ENCODE data around the gene DCAF7. TPM values are rescaled to one million over a fixed set of nuclear protein-coding genes. Genes with fewer than 3 reads are reported as not detected.

DCAF7 gene
- polyA plus RNA-seq, 3 donors, result 41.9 to 89.4 (median 58.1) TPM

DNA sequence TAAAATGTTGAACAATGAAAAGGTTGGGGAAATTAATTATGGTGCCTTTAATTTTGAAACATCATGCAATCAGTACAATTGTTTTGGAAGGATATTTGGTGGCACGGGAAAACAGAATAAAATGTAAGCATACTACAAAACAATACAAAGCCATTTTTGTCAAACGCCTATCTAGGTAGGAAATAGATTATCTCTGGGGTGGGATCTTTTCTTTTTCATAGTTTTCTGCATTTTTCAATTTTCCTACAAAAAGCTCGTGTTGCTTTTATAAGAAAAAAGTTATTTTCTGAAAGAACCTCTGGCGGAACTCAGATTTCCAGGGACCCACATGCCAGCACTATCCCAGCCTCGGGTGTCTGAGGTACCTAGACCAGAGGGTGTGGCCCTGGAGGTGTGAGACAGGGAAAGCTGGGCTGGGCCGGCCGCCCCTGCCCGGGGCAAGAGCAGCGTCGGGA, 71.0 kb downstream of the DCAF7 start:
- H3K27me3 Mint-ChIP-seq (ENCODE audit: low read depth in 3 of 3), result peaks cover 4 to 9% (median 7%) of the 10 kb centered on the region in 3 donors
- Histone ChIP-seq H3K36me3 (replicated peaks in 1 of 2; ENCODE audit: control insufficient read depth in 1 of 2, insufficient read depth in 2 of 2, low read length in 2 of 2) (no peaks in the 10 kb centered on the region), H4K20me1 (ENCODE audit: insufficient read depth, low read length) (peaks cover 34% of the 10 kb centered on the region), H3K4me3 (replicated peaks in 1 of 3; ENCODE audit: low read depth in 2 of 3, low read length in 3 of 3) (peak overlapping the region; percentile 39 to 92 (median 44)), H3K9ac (ENCODE audit: insufficient read depth, low read length, poor library complexity, severe bottlenecking) (peak overlapping the region; percentile 48), H3K4me2 (replicated peaks; ENCODE audit: extremely low read depth, low read length, poor library complexity, severe bottlenecking) (peak overlapping the region; percentile 70), H3K27me3 (ENCODE audit: control insufficient read depth in 2 of 2, insufficient read depth in 2 of 2, low read length in 2 of 2) (no peaks in the 10 kb centered on the region), H3K9me3 (replicated peaks in 1 of 2; ENCODE audit: control insufficient read depth in 1 of 2, insufficient read depth in 1 of 2, low read length in 2 of 2) (no peaks in the 10 kb centered on the region), H3K27ac (ENCODE audit: low read depth in 1 of 2, low read length in 2 of 2) (peak overlapping the region in 1 of 2 donors; percentile 58), H2AFZ (ENCODE audit: insufficient read depth, low read depth, low read length, poor library complexity, severe bottlenecking) (peak overlapping the region; percentile 86), H3K79me2 (ENCODE audit: insufficient read depth, low read length) (peaks cover 35% of the 10 kb centered on the region), H3K4me1 (ENCODE audit: control insufficient read depth in 1 of 2, insufficient read depth in 2 of 2, low read length in 2 of 2) (peaks cover 26 to 37% of the 10 kb centered on the region in 2 donors)
- H3K4me1 Mint-ChIP-seq, result peaks cover 32% of the 10 kb centered on the region
- peaks cover 0 to 2% (median 0%) of the 10 kb centered on the region in 7 donors for H3K9me3 Mint-ChIP-seq
- intact Hi-C loops (cut with micrococcal nuclease), result loop anchor here (2.0 to 10.0 kb wide), 6 partner anchors 14 to 221 kb away; partner anchors contain the start of genes CCDC47 (in 1 of the 2), DCAF7 (in 1 of the 2), DDX42 (in 1 of the 2) and SMARCD2 (in 1 of the 2)
- 3% methylated on average over 7 of the region's 10 CpGs for WGBS (ENCODE audit: insufficient coverage)
- DNase-seq, result no peak
- peak overlapping the region in 1 of 7 donors; percentile 15 for H3K27ac Mint-ChIP-seq
- TF ChIP-seq, protein P1, sequence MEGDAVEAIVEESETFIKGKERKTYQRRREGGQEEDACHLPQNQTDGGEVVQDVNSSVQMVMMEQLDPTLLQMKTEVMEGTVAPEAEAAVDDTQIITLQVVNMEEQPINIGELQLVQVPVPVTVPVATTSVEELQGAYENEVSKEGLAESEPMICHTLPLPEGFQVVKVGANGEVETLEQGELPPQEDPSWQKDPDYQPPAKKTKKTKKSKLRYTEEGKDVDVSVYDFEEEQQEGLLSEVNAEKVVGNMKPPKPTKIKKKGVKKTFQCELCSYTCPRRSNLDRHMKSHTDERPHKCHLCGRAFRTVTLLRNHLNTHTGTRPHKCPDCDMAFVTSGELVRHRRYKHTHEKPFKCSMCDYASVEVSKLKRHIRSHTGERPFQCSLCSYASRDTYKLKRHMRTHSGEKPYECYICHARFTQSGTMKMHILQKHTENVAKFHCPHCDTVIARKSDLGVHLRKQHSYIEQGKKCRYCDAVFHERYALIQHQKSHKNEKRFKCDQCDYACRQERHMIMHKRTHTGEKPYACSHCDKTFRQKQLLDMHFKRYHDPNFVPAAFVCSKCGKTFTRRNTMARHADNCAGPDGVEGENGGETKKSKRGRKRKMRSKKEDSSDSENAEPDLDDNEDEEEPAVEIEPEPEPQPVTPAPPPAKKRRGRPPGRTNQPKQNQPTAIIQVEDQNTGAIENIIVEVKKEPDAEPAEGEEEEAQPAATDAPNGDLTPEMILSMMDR (IDR thresholded peaks at IDR 0.05), result no peak
- peaks cover 0 to 6% of the 10 kb centered on the region in 2 donors for H3K36me3 Mint-ChIP-seq
- H3K4me3 Mint-ChIP-seq, result peak overlapping the region; percentile 68 to 89

DNA sequence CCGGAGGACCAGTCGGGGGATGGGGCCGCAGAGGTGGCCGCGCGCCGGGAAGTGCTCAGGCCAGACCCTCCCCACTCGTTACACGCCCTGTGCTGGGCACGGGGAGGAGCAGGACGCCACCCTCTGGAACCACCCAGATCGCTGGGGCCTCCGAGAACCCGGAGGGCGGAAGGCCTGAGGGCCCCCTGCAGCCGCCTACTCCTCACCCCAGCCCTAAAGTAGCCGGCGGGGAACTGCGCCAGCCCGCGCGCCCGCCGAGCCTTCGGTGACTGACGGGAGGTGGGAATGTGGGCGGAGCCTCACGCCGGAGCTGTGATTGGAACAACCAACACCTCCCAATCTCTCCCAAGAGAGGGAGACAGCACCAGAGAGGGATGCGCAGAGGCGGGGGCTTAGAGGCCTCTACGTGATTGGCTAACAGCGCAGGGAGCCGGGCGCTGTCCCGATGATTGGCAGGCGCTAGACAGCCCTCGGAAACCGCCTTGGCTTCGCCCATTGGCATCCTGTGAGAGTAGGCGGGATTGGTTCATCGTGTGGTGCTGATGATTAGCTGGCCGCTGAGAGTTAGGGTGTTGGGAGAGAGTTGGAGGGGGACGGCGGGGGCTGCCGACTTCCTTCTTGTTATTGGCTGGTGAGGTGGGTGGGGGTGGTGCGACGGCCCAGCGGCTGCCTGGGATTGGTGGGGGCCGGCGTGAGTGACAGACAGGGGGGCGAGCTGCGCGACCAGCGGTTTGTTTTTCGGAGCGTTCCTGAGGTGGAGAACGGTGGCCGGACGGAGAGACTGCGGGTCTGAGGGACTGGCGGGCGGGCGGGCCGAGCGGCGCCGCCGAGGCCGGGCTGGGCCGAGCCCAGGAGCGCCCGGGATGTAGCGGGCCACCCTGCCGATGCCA, 71.7 kb downstream of the DCAF7 start, which contains the start of gene MAP3K3:
Gene MAP3K3 (plus strand): TSS at position 734 of the 890 bp plus-strand sequence. CDS start 343 bp downstream, outside the sequence.
- H3K27ac Mint-ChIP-seq, result peak within 1 kb of the TSS; percentile 81 to 95 (median 92)
- H2AFZ ChIP-seq (ENCODE audit: insufficient read depth, low read depth, low read length, poor library complexity, severe bottlenecking), result peak within 1 kb of the TSS; percentile 86
- intact Hi-C loops (cut with micrococcal nuclease), result loop anchor here (1.0 to 10.0 kb wide), 7 partner anchors 13 to 220 kb away; partner anchors contain the start of genes DCAF7 (in 2 of the 2), CCDC47 (in 1 of the 2), DDX42 (in 1 of the 2) and SMARCD2 (in 1 of the 2)
- H3K27ac ChIP-seq (ENCODE audit: low read depth in 1 of 2, low read length in 2 of 2), result peak within 1 kb of the TSS; percentile 67 to 74
- H3K9me3 ChIP-seq (replicated peaks in 1 of 2; ENCODE audit: control insufficient read depth in 1 of 2, insufficient read depth in 1 of 2, low read length in 2 of 2), result no peaks in the 10 kb centered on the region
- peak within 1 kb of the TSS; percentile 99 for H3K4me3 Mint-ChIP-seq
- no peaks in the 10 kb centered on the region for H3K27me3 ChIP-seq (ENCODE audit: control insufficient read depth in 2 of 2, insufficient read depth in 2 of 2, low read length in 2 of 2)
- WGBS (ENCODE audit: insufficient coverage), result under 1% methylated on average over 58 of the region's 75 CpGs
- peaks cover 0 to 10% of the 10 kb centered on the region in 2 donors for H3K36me3 Mint-ChIP-seq
- peaks cover 41% of the 10 kb centered on the region for H4K20me1 ChIP-seq (ENCODE audit: insufficient read depth, low read length)
- peak within 1 kb of the TSS; percentile 94 for H3K4me2 ChIP-seq (replicated peaks; ENCODE audit: extremely low read depth, low read length, poor library complexity, severe bottlenecking)
- peaks cover 0 to 2% (median 0%) of the 10 kb centered on the region in 7 donors for H3K9me3 Mint-ChIP-seq
- H3K4me1 Mint-ChIP-seq, result peaks cover 39% of the 10 kb centered on the region
- H3K9ac ChIP-seq (ENCODE audit: insufficient read depth, low read length, poor library complexity, severe bottlenecking), result peak within 1 kb of the TSS; percentile 69
- H3K4me3 ChIP-seq (replicated peaks in 1 of 3; ENCODE audit: low read depth in 2 of 3, low read length in 3 of 3), result peak within 1 kb of the TSS; percentile 72 to 96 (median 92)
- DNase-seq, result peak; percentile 99 to 100 (median 100)
- no peaks in the 10 kb centered on the region for H3K36me3 ChIP-seq (replicated peaks in 1 of 2; ENCODE audit: control insufficient read depth in 1 of 2, insufficient read depth in 2 of 2, low read length in 2 of 2)
- H3K4me1 ChIP-seq (ENCODE audit: control insufficient read depth in 1 of 2, insufficient read depth in 2 of 2, low read length in 2 of 2), result peaks cover 32 to 44% of the 10 kb centered on the region in 2 donors
- peaks cover 41% of the 10 kb centered on the region for H3K79me2 ChIP-seq (ENCODE audit: insufficient read depth, low read length)
- TF ChIP-seq, protein P1 (IDR thresholded peaks at IDR 0.05), result peak; percentile 7
- H3K27me3 Mint-ChIP-seq (ENCODE audit: low read depth in 3 of 3), result peaks cover 4 to 10% (median 7%) of the 10 kb centered on the region in 3 donors

Data from CD14-positive monocyte (primary cell).